Esophagus mucosa (tissue), 1 donor: Measurements from ENCODE around the gene IMMP2L. TPM values are rescaled to one million over a fixed set of nuclear protein-coding genes. Genes with fewer than 3 reads are reported as not detected.

Source experiments
- ATAC-seq: fragments of 200-7000 bp; cut with Tn5 transposase; one replicate; pipeline ENCODE4 v1.9.1; 2020
- total RNA-seq: library from RNA; stranded (reverse); gene quantifications from one replicate; pipeline ENCODE4 v1.2.4, GENCODE V29; 2023
- donor health status: DM: yes; HTN: yes; CAD: no.

Gene IMMP2L
- total RNA-seq, 1 donor from 2014 or later, result 8.8 TPM

DNA sequence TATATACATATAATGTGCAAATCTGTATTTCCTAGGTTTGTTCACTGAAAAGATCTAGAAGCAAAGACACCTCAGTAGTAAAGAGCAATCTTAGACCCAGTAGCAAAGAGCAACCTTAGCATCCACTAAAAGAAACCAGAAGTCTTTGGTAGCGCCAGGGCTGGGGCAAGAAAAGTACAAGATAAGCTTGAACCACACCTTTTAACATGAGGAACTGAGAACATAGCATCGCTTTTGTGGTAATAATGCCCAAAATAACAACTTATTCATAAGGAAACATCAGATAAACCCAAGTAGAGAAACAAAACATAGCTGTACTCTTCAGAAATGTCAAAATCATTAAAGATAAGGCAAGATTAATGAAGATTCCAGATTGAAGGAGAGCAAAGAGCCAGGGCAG, 173.4 kb downstream of the IMMP2L start:
- no peak for ATAC-seq

DNA sequence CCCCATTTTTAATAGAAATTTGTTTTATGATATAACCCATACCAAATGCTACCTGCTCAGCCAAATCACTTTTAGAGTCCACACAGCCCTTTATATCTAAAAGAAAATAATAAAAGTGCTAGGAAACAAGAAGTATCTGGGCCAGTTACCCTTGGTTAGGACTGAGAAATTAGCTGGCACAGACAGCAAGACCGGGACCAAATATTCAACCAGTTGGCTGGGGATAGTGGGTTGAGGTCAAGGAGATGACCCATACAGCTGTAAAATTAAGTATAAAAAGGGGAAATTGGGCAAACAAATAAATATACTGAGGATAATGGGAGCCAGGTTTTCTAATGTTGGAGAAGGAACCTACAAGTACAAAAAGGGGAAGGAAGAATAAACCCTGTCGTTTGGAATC, 174.3 kb downstream of the IMMP2L start:
- no peak for ATAC-seq

GRCh38 chr7:111384065-111384891, 178.0 kb downstream of the IMMP2L start:
- peak; percentile 38 for ATAC-seq

DNA sequence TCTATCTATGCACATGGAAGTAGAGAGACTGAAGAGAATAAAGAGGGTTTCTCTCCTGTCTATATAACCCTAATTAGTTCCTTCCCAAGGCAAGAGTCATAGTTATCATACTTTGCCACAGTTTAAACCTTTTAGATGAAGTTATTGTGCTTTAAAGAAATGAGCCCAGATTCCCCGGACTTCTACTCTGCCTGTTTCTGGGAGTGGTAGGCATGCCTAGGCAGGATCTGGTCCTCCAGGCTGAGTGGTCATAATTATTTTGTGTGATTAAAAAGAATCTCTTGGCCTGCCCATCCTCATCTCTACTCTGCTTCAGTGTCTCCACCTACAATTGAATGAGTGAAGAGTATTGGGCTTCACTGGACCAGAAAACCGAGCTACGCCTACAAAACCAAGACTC, 179.2 kb downstream of the IMMP2L start:
- ATAC-seq, result peak; percentile 48

DNA sequence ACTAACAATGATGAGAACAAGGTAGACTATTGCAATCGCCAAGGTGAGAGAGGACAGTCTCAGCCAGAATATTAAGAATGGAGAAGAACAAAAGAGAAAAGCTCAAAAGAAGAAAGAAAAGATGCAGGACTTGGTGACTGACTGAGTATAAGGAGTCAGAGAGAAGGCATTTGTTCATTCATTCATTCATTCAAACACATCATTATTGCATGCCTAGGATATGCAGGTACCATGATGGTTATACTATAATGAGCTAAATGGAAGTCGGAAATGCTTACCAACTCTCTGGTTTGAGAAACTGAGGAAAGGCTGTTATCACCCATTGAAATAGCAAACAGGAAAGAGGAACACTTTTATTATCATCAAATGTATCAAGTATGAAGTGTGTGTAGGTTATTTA, 180.7 kb downstream of the IMMP2L start:
- no peak for ATAC-seq

GRCh38 chr7:111380945-111381344, 181.3 kb downstream of the IMMP2L start:
- ATAC-seq, result no peak

- no peak for ATAC-seq
These were observed 188.3 kb downstream of the IMMP2L start for GRCh38 chr7:111374027-111374426.

- ATAC-seq, result no peak
These were observed 190.9 kb downstream of the IMMP2L start for GRCh38 chr7:111371437-111371836.

- no peak for ATAC-seq
These were observed 192.3 kb downstream of the IMMP2L start for GRCh38 chr7:111370002-111370401.

GRCh38 chr7:111368381-111369065, 193.8 kb downstream of the IMMP2L start:
- no peak for ATAC-seq

GRCh38 chr7:111364413-111364812, 197.9 kb downstream of the IMMP2L start:
- peak; percentile 98 for ATAC-seq

GRCh38 chr7:111363099-111363498, 199.2 kb downstream of the IMMP2L start:
- ATAC-seq, result no peak

DNA sequence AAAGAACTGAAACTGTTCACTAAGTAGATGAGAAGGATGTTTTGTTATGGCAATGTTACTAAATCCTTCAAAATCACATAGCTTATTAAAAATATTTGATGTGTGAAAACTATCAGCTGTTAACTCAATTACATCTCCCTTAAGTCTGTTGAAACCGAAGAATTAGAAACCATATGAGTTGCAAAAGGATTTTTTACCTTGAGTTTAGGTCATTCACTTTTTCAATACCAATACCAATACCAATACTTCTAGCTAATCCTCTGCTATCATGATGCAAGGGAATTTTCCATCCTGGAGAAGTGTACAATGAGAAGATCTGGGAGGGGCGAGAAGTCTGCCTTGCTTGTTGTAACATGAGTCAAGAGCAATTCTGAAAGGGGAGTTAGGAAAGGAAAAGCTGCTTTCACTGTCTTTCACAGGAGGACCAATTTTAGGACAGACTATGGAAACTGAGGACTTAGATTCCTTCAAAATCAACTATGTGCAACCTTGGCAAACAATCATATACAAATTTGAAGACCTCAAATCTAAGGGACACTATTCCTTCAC, 199.7 kb downstream of the IMMP2L start:
- no peak for ATAC-seq

- no peak for ATAC-seq
These were observed 203.4 kb downstream of the IMMP2L start for GRCh38 chr7:111358915-111359314.

DNA sequence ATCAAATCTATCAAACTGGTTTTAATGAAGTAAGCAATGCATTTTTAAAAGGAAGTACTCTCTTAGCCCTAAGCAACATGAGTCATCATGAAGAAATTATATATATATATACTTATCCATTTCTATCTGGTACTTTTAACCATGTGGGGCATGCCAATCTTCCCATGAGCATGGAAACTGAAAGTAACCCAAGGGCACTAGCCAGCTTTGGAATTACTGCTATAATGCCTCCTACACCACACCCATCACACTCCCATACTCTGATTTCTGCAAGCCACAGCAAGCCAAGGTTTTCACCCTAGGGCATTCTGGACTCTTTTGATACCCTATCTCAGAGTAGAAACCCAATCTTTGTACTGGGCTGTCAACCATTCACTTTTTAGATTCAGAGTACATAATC, 204.6 kb downstream of the IMMP2L start:
- ATAC-seq, result peak; percentile 96

DNA sequence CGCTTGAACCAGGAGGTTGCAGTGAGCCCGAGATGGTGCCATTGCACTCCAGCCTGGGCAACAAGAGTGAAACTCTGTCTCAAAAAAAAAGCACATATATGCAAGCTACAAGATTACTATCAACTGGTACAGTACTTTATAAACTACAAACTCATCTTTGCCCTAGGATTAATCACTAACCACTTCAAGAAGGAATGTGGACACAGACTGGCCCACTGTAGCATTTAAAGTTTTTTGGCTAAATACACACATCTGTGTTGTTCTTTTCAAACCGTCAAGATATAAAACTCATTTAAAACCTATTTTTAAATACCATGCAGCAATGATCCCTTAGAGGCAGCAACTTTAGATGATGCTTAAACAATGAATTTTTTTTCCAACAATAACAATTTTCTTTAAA, 205.4 kb downstream of the IMMP2L start:
- ATAC-seq, result no peak

- no peak for ATAC-seq
These were observed 210.0 kb downstream of the IMMP2L start for GRCh38 chr7:111352319-111352718.

DNA sequence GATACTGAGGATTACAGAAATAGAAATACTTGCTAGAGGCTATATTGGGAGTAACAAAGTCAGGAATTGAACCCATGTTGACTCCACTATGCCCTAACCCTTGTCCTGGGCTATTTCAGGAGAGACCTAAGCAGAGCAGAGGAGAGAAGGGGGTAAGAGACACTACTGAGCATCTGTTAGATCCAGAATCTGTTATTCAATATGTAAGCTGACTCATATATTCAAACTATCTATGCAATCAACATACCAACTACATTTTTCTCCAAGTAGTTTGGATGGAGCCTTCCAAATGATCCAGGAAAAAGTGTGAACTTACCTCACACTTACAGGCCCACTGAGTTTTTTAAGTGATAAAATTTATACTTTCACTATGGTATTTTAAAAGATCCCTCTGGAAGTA, 216.1 kb downstream of the IMMP2L start:
- no peak for ATAC-seq

GRCh38 chr7:111343017-111343416, 219.3 kb downstream of the IMMP2L start:
- no peak for ATAC-seq

GRCh38 chr7:111339006-111339405, 223.3 kb downstream of the IMMP2L start:
- no peak for ATAC-seq

DNA sequence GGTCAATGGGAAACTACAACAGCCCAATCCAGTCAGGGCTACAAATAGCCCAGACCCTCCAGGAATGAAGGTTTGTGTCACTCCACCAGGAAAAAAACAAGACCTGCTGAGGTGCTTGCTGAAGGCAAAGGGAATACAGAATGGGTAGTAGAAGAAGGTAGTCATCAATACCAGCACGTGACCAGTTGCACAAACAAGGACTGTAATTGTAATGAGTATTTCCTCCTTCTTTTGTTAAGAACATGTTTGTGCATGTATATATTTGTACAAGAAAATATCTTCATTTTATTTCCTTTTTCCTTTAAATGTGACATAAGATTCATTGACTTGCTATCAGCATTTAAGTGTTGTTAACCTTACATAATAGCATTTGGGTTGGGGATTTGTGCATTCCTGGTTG, 229.3 kb downstream of the IMMP2L start:
- ATAC-seq, result no peak

- ATAC-seq, result no peak
These were observed 232.1 kb downstream of the IMMP2L start for GRCh38 chr7:111330235-111330523.

- no peak for ATAC-seq
These were observed 232.7 kb downstream of the IMMP2L start for GRCh38 chr7:111329367-111330234.
